OCI-LY7 (cell line): ENCODE data around the gene POLR1D. TPM values are rescaled to one million over a fixed set of nuclear protein-coding genes. Genes with fewer than 3 reads are reported as not detected.

Experiments used
- BruUV-seq: library from RNA; stranded (reverse); fragments of 400-500 nt; replicated peaks from 2 replicates; lab custom pipeline; 2021; lab: Mats Ljungman, UMichigan
- CTCF ChIA-PET: fragments of 300-600 bp; sonication (Branson Sonifier 250); formaldehyde crosslinking; loops from one replicate; lab custom pipeline; 2022; ENCODE audit warnings: antibody characterized with exemption; ENCODE audit not compliant: unreplicated experiment; lab: Charles Lee
- POLR2A ChIA-PET: fragments of 300-600 bp; sonication (Branson Sonifier 250); formaldehyde crosslinking; loops from one replicate; lab custom pipeline; 2022; ENCODE audit warnings: antibody characterized with exemption; lab: Charles Lee
- DNase-seq: peaks from one replicate; pipeline ENCODE4 v3.0.0-alpha.2; 2015; ENCODE audit warnings: low spot score
- H2AFZ ChIP-seq: fragments of 200-600 bp; sonication (generic), shearing (Covaris generic); 2 replicates; pipeline ENCODE4 v1.6.1; 2014; ENCODE audit warnings: mild to moderate bottlenecking, antibody characterized with exemption, low read length, moderate library complexity
- H3K27ac ChIP-seq: fragments of 200-600 bp; sonication (generic); 2 replicates; pipeline ENCODE4 v1.5.1; 2014; ENCODE audit warnings: mixed run types, low read depth, mild to moderate bottlenecking, moderate library complexity, low read length, inconsistent platforms; ENCODE audit not compliant: poor library complexity, severe bottlenecking
- H3K36me3 ChIP-seq: fragments of 200-600 bp; sonication (generic); 2 replicates; pipeline ENCODE4 v1.6.1; 2014; ENCODE audit warnings: mild to moderate bottlenecking, antibody characterized with exemption, low read length, moderate library complexity, mixed read lengths; ENCODE audit not compliant: insufficient read depth
- H3K4me1 ChIP-seq: fragments of 200-600 bp; sonication (generic); 2 replicates; pipeline ENCODE4 v1.5.1; 2014; ENCODE audit warnings: mild to moderate bottlenecking, low read length; ENCODE audit not compliant: insufficient read depth, poor library complexity, severe bottlenecking
- H3K4me2 ChIP-seq: fragments of 200-600 bp; sonication (generic); 2 replicates; pipeline ENCODE4 v1.6.1; 2014; ENCODE audit warnings: mild to moderate bottlenecking, low read length
- H3K4me3 ChIP-seq: fragments of 200-600 bp; sonication (generic); 2 replicates; pipeline ENCODE4 v1.5.1; 2014; ENCODE audit warnings: mild to moderate bottlenecking, low read depth, low read length; ENCODE audit not compliant: poor library complexity, severe bottlenecking
- H3K79me2 ChIP-seq: fragments of 200-600 bp; sonication (generic); 2 replicates; pipeline ENCODE4 v1.6.1; 2016; ENCODE audit warnings: low read depth, mild to moderate bottlenecking, low read length, moderate library complexity, mixed read lengths; ENCODE audit not compliant: insufficient read depth
- H3K9me2 ChIP-seq: fragments of 200-600 bp; sonication (generic); 2 replicates; pipeline ENCODE4 v1.6.1; 2016; ENCODE audit warnings: mild to moderate bottlenecking, low read length, mixed read lengths; ENCODE audit not compliant: insufficient read depth
- H3K9me3 ChIP-seq: fragments of 200-600 bp; sonication (generic); 2 replicates; pipeline ENCODE4 v1.6.1; 2014; ENCODE audit warnings: mild to moderate bottlenecking, mixed run types, low read length, mixed read lengths
- H4K20me1 ChIP-seq: fragments of 200-600 bp; sonication (generic); 2 replicates; pipeline ENCODE4 v1.6.1; 2014; ENCODE audit warnings: mild to moderate bottlenecking, antibody characterized with exemption, low read length, moderate library complexity, mixed read lengths; ENCODE audit not compliant: insufficient read depth
- EZH2phosphoT487 ChIP-seq: fragments of 200-600 bp; sonication (generic); IDR thresholded peaks from 2 replicates; pipeline ENCODE4 v1.6.1; 2018; ENCODE audit warnings: low read depth, borderline replicate concordance, mild to moderate bottlenecking, mixed run types, antibody characterized with exemption, low read length, moderate library complexity, mixed read lengths
- intact Hi-C: fragments of 100-400 bp; cut with micrococcal nuclease; formaldehyde crosslinking; loops from one replicate; pipeline ENCODE4 v1.10.0; 2022; ENCODE audit not compliant: unreplicated experiment
- total RNA-seq, 2 experiments: library from RNA; depleted of rRNA in 1 of 2; stranded (reverse); fragments of >200 nt in 1 of 2; shearing (Covaris generic) in 1 of 2; gene quantifications; 2 replicates each; pipeline ENCODE4 v1.2.3, GENCODE V29; 2014 to 2022
- TF ChIP-seq, protein P1 (sequence below): fragments of 200-600 bp; sonication (generic); conservative IDR thresholded peaks from 2 replicates; pipeline ENCODE4 v1.5.1; 2014; ENCODE audit warnings: mild to moderate bottlenecking, antibody characterized with exemption, low read length, moderate library complexity, mixed read lengths

Gene POLR1D
- total RNA-seq, 2 experiments from 2014 or later: 115 to 174 TPM

DNA sequence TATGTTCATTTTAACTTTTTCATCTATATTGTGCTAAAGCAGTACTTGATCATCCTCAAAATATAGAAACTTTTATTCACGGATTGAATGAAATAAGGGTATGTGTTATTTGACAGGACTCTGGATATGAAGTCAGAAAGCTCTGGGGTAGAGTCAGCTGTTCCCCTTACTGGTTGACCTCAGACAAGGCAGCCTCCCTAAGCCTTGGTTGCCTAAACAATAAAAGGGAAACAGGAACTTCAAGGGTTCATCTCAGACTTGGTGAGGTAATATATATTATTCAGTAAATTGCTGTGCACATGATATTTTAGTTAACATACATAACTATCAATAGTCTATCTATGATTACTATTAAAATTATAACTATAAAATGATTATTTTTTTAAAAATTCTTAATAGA is 13.6 kb downstream of the POLR1D start:
- no peaks in the 10 kb centered on the region for H3K9me2 ChIP-seq
- H3K4me1 ChIP-seq: no peaks in the 10 kb centered on the region
- peaks cover 75% of the 10 kb centered on the region for H3K36me3 ChIP-seq
- H3K4me2 ChIP-seq: no peak overlapping the region
- H2AFZ ChIP-seq: no peak overlapping the region
- TF ChIP-seq EZH2phosphoT487: no peak
- TF ChIP-seq, protein P1, sequence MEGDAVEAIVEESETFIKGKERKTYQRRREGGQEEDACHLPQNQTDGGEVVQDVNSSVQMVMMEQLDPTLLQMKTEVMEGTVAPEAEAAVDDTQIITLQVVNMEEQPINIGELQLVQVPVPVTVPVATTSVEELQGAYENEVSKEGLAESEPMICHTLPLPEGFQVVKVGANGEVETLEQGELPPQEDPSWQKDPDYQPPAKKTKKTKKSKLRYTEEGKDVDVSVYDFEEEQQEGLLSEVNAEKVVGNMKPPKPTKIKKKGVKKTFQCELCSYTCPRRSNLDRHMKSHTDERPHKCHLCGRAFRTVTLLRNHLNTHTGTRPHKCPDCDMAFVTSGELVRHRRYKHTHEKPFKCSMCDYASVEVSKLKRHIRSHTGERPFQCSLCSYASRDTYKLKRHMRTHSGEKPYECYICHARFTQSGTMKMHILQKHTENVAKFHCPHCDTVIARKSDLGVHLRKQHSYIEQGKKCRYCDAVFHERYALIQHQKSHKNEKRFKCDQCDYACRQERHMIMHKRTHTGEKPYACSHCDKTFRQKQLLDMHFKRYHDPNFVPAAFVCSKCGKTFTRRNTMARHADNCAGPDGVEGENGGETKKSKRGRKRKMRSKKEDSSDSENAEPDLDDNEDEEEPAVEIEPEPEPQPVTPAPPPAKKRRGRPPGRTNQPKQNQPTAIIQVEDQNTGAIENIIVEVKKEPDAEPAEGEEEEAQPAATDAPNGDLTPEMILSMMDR: no peak
- H3K27ac ChIP-seq: no peak overlapping the region
- intact Hi-C loops: no loop called here
- H3K4me3 ChIP-seq: no peak overlapping the region
- H3K9me3 ChIP-seq: no peaks in the 10 kb centered on the region
- ChIA-PET POLR2A (interaction anchor here (0.6 to 1.4 kb wide), 2 partner anchors 87 to 250 kb away, joined by 3 to 6 read pairs; no protein-coding TSS in a partner anchor), CTCF (no interaction called here)
- BruUV-seq: no TSS peak
- peaks cover 4% of the 10 kb centered on the region; the same call in 1 of the 2 replicates for H4K20me1 ChIP-seq
- H3K79me2 ChIP-seq: peaks cover 79% of the 10 kb centered on the region
- no peak for DNase-seq

GRCh38 chr13:27636589-27637288 is 15.0 kb downstream of the POLR1D start:
- POLR2A ChIA-PET: no interaction called here
- no peak overlapping the region for H2AFZ ChIP-seq
- intact Hi-C loops: no loop called here
- H3K4me1 ChIP-seq: no peaks in the 10 kb centered on the region
- no peak for TF ChIP-seq EZH2phosphoT487
- TF ChIP-seq, protein P1: no peak
- H4K20me1 ChIP-seq: peaks cover 4% of the 10 kb centered on the region; the same call in 1 of the 2 replicates
- no peak overlapping the region for H3K27ac ChIP-seq
- peaks cover 70% of the 10 kb centered on the region for H3K36me3 ChIP-seq
- H3K9me2 ChIP-seq: no peaks in the 10 kb centered on the region
- CTCF ChIA-PET: interaction anchor here (0.6 kb wide), 1 partner anchor 90 kb away, joined by 3 read pairs; no protein-coding TSS in a partner anchor
- no peak overlapping the region for H3K4me3 ChIP-seq
- H3K79me2 ChIP-seq: peaks cover 79% of the 10 kb centered on the region; the same call in 1 of the 2 replicates
- H3K4me2 ChIP-seq: no peak overlapping the region
- no peak for DNase-seq
- BruUV-seq: no TSS peak
- no peaks in the 10 kb centered on the region for H3K9me3 ChIP-seq

GRCh38 chr13:27637289-27637626 is 15.6 kb downstream of the POLR1D start:
- intact Hi-C loops: no loop called here
- Histone ChIP-seq H3K36me3 (peaks cover 70% of the 10 kb centered on the region), H3K4me1 (no peaks in the 10 kb centered on the region), H3K9me2 (no peaks in the 10 kb centered on the region), H3K27ac (no peak overlapping the region), H3K4me2 (no peak overlapping the region), H2AFZ (no peak overlapping the region), H3K9me3 (no peaks in the 10 kb centered on the region), H4K20me1 (peaks cover 4% of the 10 kb centered on the region; the same call in 1 of the 2 replicates), H3K79me2 (peaks cover 81% of the 10 kb centered on the region; the same call in 1 of the 2 replicates), H3K4me3 (no peak overlapping the region)
- POLR2A ChIA-PET: interaction anchor here (2.3 kb wide), 1 partner anchor 15 kb away, joined by 7 read pairs; the partner anchor contains the start of gene POLR1D
- BruUV-seq: no TSS peak
- CTCF ChIA-PET: no interaction called here
- no peak for DNase-seq
- TF ChIP-seq EZH2phosphoT487: no peak
- TF ChIP-seq, protein P1: no peak
